GM19043 (cell line): ENCODE data around the gene SPSB4.
"Not testable (repeated sequence)": the region's sequence is repeated elsewhere in the genome, so short reads cannot be mapped to it uniquely, and the experiment has no call there.

Experiments
- ATAC-seq: cut with Tn5 transposase; IDR thresholded peaks from one replicate; pipeline ENCODE4 v1.9.1; 2021; ENCODE audit warnings: low read depth; ENCODE audit not compliant: unreplicated experiment

Gene SPSB4

GRCh38 chr3:141113680-141114079 lies 62.5 kb downstream of the SPSB4 start:
- ATAC-seq = not testable (repeated sequence)

- no peak for ATAC-seq
Observed at GRCh38 chr3:141114179-141114745, 63.1 kb downstream of the SPSB4 start.

- no peak for ATAC-seq
Observed at GRCh38 chr3:141114816-141115460, 63.8 kb downstream of the SPSB4 start.

- ATAC-seq = no peak
Observed at GRCh38 chr3:141115789-141116541, 64.8 kb downstream of the SPSB4 start.

- ATAC-seq = no peak
Observed at GRCh38 chr3:141116721-141117120, 65.6 kb downstream of the SPSB4 start.

- ATAC-seq = not testable (repeated sequence)
Observed at GRCh38 chr3:141117982-141118381, 66.8 kb downstream of the SPSB4 start.

- ATAC-seq = no peak
Observed at GRCh38 chr3:141122455-141123030, 71.4 kb downstream of the SPSB4 start.

- no peak for ATAC-seq
Observed at GRCh38 chr3:141123677-141124410, 72.7 kb downstream of the SPSB4 start.

- ATAC-seq = no peak
Observed at GRCh38 chr3:141124715-141125114, 73.6 kb downstream of the SPSB4 start.

GRCh38 chr3:141125351-141125750 lies 74.2 kb downstream of the SPSB4 start:
- ATAC-seq = no peak

- ATAC-seq = no peak
Observed at GRCh38 chr3:141126661-141127343, 75.7 kb downstream of the SPSB4 start.

- no peak for ATAC-seq
Observed at GRCh38 chr3:141127344-141128125, 76.4 kb downstream of the SPSB4 start.

GRCh38 chr3:141128126-141128777 lies 77.1 kb downstream of the SPSB4 start:
- no peak for ATAC-seq

GRCh38 chr3:141129049-141129448 lies 77.9 kb downstream of the SPSB4 start:
- ATAC-seq = no peak

GRCh38 chr3:141129541-141130011 lies 78.4 kb downstream of the SPSB4 start:
- ATAC-seq = no peak

- ATAC-seq = no peak
Observed at GRCh38 chr3:141143517-141143916, 92.4 kb downstream of the SPSB4 start.

- ATAC-seq = no peak
Observed at GRCh38 chr3:141146979-141147470, 95.9 kb downstream of the SPSB4 start.

GRCh38 chr3:141147657-141148056 lies 96.5 kb downstream of the SPSB4 start:
- no peak for ATAC-seq

- no peak for ATAC-seq
Observed at GRCh38 chr3:141148169-141148568, 97.0 kb downstream of the SPSB4 start.
